HG03103 (cell line): ENCODE results near the gene IFT52.

Experiments used
- ATAC-seq: cut with Tn5 transposase; IDR thresholded peaks from one replicate; pipeline ENCODE4 v1.9.1; 2021; ENCODE audit warnings: low read depth; ENCODE audit not compliant: unreplicated experiment

The IFT52 gene

GRCh38 chr20:43682446-43682845 is 91.7 kb downstream of the IFT52 start:
- ATAC-seq, result peak; percentile 27

GRCh38 chr20:43686820-43687219 is 96.1 kb downstream of the IFT52 start:
- ATAC-seq, result no peak

- no peak for ATAC-seq
Observed at GRCh38 chr20:43689165-43689564, 98.4 kb downstream of the IFT52 start.

GRCh38 chr20:43690943-43691598 is 100.3 kb downstream of the IFT52 start:
- no peak for ATAC-seq

GRCh38 chr20:43691928-43692524 is 101.3 kb downstream of the IFT52 start:
- ATAC-seq, result peak; percentile 49

- ATAC-seq, result no peak
Observed at GRCh38 chr20:43694763-43695162, 104.0 kb downstream of the IFT52 start.

GRCh38 chr20:43695571-43695970 is 104.8 kb downstream of the IFT52 start:
- ATAC-seq, result no peak
